ENCODE data around the gene PTGDS. TPM values are rescaled to one million over a fixed set of nuclear protein-coding genes. Genes with fewer than 3 reads are reported as not detected.

PTGDS gene
- total and polyA plus RNA-seq, 12 donors, result 1,129 to 5,119 (median 3,777) TPM

DNA sequence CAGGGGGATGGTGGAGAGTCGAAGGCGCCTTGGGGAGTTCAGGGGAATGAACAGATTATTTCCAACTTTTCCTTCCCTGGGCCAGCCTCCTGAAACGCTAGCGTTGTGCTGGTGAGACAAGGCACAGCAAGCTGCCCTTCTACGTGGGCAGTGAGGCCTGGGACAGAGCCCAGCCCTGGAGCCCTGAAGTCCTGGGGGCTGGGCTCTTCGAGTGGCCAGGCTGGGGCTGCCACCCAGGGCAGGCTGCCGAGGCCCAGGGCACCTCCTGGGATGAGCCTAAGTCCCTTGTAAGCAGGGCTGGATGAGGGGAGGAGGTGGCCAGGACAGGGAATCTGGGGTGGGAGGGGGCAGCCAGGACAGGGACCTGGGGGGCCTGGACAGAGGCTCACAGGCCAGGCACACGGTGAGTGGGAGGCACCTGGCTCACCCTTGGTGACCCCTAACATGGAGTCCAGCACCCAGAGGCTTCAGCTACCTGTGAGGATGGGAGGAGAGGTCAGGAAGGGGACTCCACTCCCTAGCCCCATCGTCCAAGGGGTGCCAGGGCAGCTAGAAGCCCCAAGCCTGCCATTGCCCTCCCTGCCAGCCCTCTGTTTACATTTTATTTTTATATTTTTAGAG, 26.5 kb upstream of the PTGDS start:
- no peaks in the 10 kb centered on the region for H3K36me3 ChIP-seq
- no peaks in the 10 kb centered on the region for H3K27me3 ChIP-seq
- ATAC-seq, result peak in 7 of 8 donors; percentile 7 to 61 (median 41)
- TF ChIP-seq, protein P1, sequence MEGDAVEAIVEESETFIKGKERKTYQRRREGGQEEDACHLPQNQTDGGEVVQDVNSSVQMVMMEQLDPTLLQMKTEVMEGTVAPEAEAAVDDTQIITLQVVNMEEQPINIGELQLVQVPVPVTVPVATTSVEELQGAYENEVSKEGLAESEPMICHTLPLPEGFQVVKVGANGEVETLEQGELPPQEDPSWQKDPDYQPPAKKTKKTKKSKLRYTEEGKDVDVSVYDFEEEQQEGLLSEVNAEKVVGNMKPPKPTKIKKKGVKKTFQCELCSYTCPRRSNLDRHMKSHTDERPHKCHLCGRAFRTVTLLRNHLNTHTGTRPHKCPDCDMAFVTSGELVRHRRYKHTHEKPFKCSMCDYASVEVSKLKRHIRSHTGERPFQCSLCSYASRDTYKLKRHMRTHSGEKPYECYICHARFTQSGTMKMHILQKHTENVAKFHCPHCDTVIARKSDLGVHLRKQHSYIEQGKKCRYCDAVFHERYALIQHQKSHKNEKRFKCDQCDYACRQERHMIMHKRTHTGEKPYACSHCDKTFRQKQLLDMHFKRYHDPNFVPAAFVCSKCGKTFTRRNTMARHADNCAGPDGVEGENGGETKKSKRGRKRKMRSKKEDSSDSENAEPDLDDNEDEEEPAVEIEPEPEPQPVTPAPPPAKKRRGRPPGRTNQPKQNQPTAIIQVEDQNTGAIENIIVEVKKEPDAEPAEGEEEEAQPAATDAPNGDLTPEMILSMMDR (IDR thresholded peaks at IDR 0.05), result no peak
- WGBS, 2 donors, result 32 to 38% methylated on average over 9 of the region's 9 CpGs
- DNase-seq, result peak in 1 of 2 donors; percentile 38
- H3K4me1 ChIP-seq, result peaks cover 19 to 62% (median 29%) of the 10 kb centered on the region in 9 donors
- peak overlapping the region in 9 of 10 donors; percentile 51 to 91 (median 68) for H3K4me3 ChIP-seq
- H3K9me3 ChIP-seq, result no peaks in the 10 kb centered on the region
- H3K27ac ChIP-seq, result peak overlapping the region; percentile 85 to 97 (median 94)
- intact Hi-C loops (cut with DNase I), result loop anchor here in 2 of 10 donors (2.0 kb wide), 2 partner anchors 28 to 78 kb away; partner anchors contain the start of gene ABCA2 (in 1 of the 2)

GRCh38 chr9:136951541-136952320, 25.6 kb upstream of the PTGDS start, which contains the start of gene LCN12:
LCN12 (plus strand) TSS chr9:136952273; CDS start chr9:136952328, 55 bp downstream.
- TF ChIP-seq, protein P1 (IDR thresholded peaks at IDR 0.05), result no peak
- Histone ChIP-seq H3K27me3 (no peaks in the 10 kb centered on the region), H3K27ac (peak within 1 kb of the TSS in 9 of 10 donors; percentile 44 to 97 (median 93)), H3K4me1 (peaks cover 19 to 61% (median 29%) of the 10 kb centered on the region in 9 donors), H3K9me3 (no peaks in the 10 kb centered on the region), H3K36me3 (no peaks in the 10 kb centered on the region), H3K4me3 (no peak within 1 kb of the TSS)
- WGBS, 2 donors, result 77 to 80% methylated on average over 14 of the region's 14 CpGs
- intact Hi-C loops (cut with DNase I), result loop anchor here in 2 of 10 donors (2.0 kb wide), 2 partner anchors 27 to 77 kb away; partner anchors contain the start of gene ABCA2 (in 1 of the 2)
- ATAC-seq, result no peak
- peak in 1 of 2 donors; percentile 20 for DNase-seq

GRCh38 chr9:136952321-136952850, 24.9 kb upstream of the PTGDS start:
- ATAC-seq, result peak in 2 of 8 donors; percentile 1 to 4
- WGBS, 2 donors, result 50 to 58% methylated on average over 11 to 15 of the region's 15 CpGs
- H3K4me3 ChIP-seq, result no peak overlapping the region

More at GRCh38 chr9:136952321-136952850, 24.9 kb upstream of the PTGDS start:
- Histone ChIP-seq H3K36me3 (no peaks in the 10 kb centered on the region), H3K27ac (peak overlapping the region in 9 of 10 donors; percentile 5 to 97 (median 90)), H3K9me3 (no peaks in the 10 kb centered on the region), H3K4me1 (peaks cover 19 to 55% (median 28%) of the 10 kb centered on the region in 9 donors), H3K27me3 (no peaks in the 10 kb centered on the region)
- intact Hi-C loops (cut with DNase I), result no loop called here
- TF ChIP-seq, protein P1 (IDR thresholded peaks at IDR 0.05), result no peak
- DNase-seq, result peak in 1 of 2 donors; percentile 42

All from heart right ventricle (tissue), 16 donors.